PFSK-1 (cell line): ENCODE results near the gene TMEM140.

Experiments used
- FOXP2 ChIP-seq: optimal IDR thresholded peaks from 2 replicates; pipeline ENCODE3; 2011; ENCODE audit warnings: borderline replicate concordance, control low read depth, inconsistent platforms; ENCODE audit not compliant: insufficient read depth; ENCODE audit errors: extremely low read length, extremely low read depth
- POLR2AphosphoS5 ChIP-seq: IDR thresholded peaks from 2 replicates; pipeline ENCODE4 v1.6.1; 2012; ENCODE audit warnings: low read depth, mild to moderate bottlenecking, control low read depth, low read length, moderate library complexity
- SIN3A ChIP-seq: IDR thresholded peaks from 2 replicates; pipeline ENCODE4 v1.6.1; 2012; ENCODE audit warnings: mild to moderate bottlenecking, low read length, moderate library complexity, borderline replicate concordance; ENCODE audit not compliant: insufficient read depth
- TAF1 ChIP-seq: IDR thresholded peaks from 2 replicates; pipeline ENCODE4 v1.6.1; 2012; ENCODE audit warnings: low read length, control low read depth, borderline replicate concordance; ENCODE audit not compliant: insufficient read depth
- TF ChIP-seq, protein P1 (sequence below), 2 experiments: IDR thresholded peaks; 2 replicates each; pipeline versions ENCODE4 v1.6.1 to v1.8.0; 2011 to 2012; ENCODE audit warnings: low read depth in 2 of 2, low read length in 2 of 2, control low read depth in 1 of 2, inconsistent platforms in 1 of 2, mild to moderate bottlenecking in 1 of 2, moderate library complexity in 1 of 2; ENCODE audit not compliant: insufficient read depth in 1 of 2

Gene TMEM140

GRCh38 chr7:135194494-135195095, 46.7 kb downstream of the TMEM140 start:
- no peak for TF ChIP-seq POLR2AphosphoS5
- no peak for TF ChIP-seq SIN3A
- no peak for TF ChIP-seq FOXP2
- TF ChIP-seq, protein P1, sequence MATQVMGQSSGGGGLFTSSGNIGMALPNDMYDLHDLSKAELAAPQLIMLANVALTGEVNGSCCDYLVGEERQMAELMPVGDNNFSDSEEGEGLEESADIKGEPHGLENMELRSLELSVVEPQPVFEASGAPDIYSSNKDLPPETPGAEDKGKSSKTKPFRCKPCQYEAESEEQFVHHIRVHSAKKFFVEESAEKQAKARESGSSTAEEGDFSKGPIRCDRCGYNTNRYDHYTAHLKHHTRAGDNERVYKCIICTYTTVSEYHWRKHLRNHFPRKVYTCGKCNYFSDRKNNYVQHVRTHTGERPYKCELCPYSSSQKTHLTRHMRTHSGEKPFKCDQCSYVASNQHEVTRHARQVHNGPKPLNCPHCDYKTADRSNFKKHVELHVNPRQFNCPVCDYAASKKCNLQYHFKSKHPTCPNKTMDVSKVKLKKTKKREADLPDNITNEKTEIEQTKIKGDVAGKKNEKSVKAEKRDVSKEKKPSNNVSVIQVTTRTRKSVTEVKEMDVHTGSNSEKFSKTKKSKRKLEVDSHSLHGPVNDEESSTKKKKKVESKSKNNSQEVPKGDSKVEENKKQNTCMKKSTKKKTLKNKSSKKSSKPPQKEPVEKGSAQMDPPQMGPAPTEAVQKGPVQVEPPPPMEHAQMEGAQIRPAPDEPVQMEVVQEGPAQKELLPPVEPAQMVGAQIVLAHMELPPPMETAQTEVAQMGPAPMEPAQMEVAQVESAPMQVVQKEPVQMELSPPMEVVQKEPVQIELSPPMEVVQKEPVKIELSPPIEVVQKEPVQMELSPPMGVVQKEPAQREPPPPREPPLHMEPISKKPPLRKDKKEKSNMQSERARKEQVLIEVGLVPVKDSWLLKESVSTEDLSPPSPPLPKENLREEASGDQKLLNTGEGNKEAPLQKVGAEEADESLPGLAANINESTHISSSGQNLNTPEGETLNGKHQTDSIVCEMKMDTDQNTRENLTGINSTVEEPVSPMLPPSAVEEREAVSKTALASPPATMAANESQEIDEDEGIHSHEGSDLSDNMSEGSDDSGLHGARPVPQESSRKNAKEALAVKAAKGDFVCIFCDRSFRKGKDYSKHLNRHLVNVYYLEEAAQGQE (IDR thresholded peaks at IDR 0.05; ENCODE audit: insufficient read depth in 1 of 2, low read depth in 2 of 2, low read length in 2 of 2): no peak
- TF ChIP-seq TAF1: no peak

DNA sequence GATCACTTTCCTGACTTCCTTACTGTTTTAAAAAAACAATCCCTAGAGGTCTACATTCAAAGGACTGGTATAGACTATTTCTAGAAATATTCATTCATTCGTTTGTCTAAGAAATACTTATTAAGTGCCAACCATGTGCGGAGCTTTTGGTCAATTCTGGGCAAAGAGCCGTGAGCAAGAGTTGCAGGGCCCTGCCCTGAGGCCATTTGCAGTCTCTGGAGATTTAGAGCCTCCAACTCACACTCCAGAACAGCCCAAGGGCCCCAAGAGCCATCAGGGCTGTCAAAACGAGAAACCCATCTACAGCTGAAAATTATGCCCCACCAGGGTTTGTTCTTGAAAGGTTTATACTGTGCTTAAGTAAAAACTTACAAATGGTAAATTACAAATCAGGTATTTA, 47.3 kb downstream of the TMEM140 start:
- TF ChIP-seq, protein P1 (IDR thresholded peaks at IDR 0.05; ENCODE audit: insufficient read depth in 1 of 2, low read depth in 2 of 2, low read length in 2 of 2): no peak
- TF ChIP-seq SIN3A (no peak), FOXP2 (no peak), TAF1 (no peak), POLR2AphosphoS5 (no peak)

DNA sequence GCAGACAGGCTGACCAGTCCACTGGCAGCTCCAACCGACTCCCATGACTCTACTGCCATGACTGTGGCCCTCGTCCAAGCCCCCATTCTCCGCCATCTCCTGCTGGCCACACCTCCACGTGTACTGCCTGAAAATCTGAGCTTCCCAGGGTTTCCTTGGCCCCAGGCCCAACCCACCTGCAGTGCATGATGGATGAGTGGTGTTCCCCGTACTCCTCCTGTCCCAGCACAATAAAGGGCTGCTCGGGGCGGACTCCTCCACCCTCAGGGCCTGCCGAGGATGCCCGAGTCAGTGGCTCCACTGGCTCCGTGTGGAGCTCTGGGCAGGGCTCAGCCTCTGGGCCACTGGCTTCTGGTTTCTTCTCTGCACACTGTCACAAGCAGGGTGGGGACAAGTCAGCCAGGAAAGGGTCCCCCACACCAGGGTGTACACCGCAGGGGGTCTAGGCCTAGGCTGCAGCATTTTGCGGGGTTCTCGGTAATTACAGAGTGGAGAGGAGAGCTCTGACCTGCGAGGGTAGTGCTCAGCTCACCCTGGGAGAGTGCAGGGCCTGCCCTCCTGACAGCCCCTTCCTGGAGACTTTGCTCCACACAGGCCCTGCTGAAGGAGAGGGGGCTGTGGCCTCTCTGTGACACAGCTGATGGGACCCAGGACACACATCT, 48.2 kb downstream of the TMEM140 start:
- no peak for TF ChIP-seq TAF1
- TF ChIP-seq POLR2AphosphoS5: no peak
- no peak for TF ChIP-seq SIN3A
- TF ChIP-seq, protein P1 (IDR thresholded peaks at IDR 0.05; ENCODE audit: insufficient read depth in 1 of 2, low read depth in 2 of 2, low read length in 2 of 2): no peak
- TF ChIP-seq FOXP2: no peak

DNA sequence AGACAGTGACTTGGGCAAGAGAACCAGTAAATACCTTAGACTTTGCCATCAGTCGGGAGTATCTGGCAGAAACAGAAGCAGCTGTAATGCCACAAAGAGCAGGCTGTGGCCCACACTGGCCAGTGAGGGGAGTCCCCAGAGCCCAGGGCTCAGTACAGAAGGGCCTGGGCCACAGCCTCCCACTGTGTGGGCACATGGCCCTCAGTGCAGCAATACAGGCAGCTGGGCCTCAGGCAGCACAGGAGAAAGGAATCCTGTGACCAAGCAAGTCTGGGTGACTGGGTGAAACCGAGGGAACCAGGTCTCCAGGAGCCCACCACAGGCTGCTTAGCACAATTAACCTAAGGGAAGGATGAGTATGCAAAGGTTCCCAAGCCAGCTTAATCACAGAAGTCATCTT, 49.5 kb downstream of the TMEM140 start:
- TF ChIP-seq TAF1 (no peak), FOXP2 (no peak), POLR2AphosphoS5 (no peak), SIN3A (no peak)
- TF ChIP-seq, protein P1 (IDR thresholded peaks at IDR 0.05; ENCODE audit: insufficient read depth in 1 of 2, low read depth in 2 of 2, low read length in 2 of 2): no peak
